SK-N-SH (cell line): ENCODE data around the gene RPS17. TPM values are rescaled to one million over a fixed set of nuclear protein-coding genes. Genes with fewer than 3 reads are reported as not detected.
A peak's percentile ranks its signal among the peaks of the same experiment; 100 is the strongest.

ENCODE experiments used
- CTCF ChIA-PET: fragments of 300-600, 350-600 bp; formaldehyde crosslinking; extraction: SDS; loops from one replicate; lab custom pipeline; 2021; lab: Yijun Ruan, JAX
- POLR2A ChIA-PET: fragments of 350-600 bp; sonication (Branson Sonifier 250); formaldehyde crosslinking; extraction: SDS; loops from one replicate; lab custom pipeline; 2020; ENCODE audit warnings: antibody characterized with exemption, inconsistent platforms; lab: Yijun Ruan, JAX
- DNase-seq: peaks from one replicate; pipeline ENCODE4 v3.0.0; 2012
- H2AFZ ChIP-seq: fragments of 200-600 bp; sonication (generic); 2 replicates; pipeline ENCODE4 v1.8.1; 2016; ENCODE audit warnings: antibody characterized with exemption, mild to moderate bottlenecking, low read depth
- H3F3A ChIP-seq: fragments of 200-600 bp; sonication (generic); replicated peaks from 2 replicates; pipeline ENCODE3; 2016; ENCODE audit warnings: antibody characterized with exemption, mild to moderate bottlenecking; ENCODE audit not compliant: insufficient read depth
- H3K27ac ChIP-seq, 2 experiments: fragments of 200-500 bp in 1 of 2; fragments of 200-600 bp in 1 of 2; sonication (Bioruptor generic) in 1 of 2; sonication (generic), shearing (Covaris generic) in 1 of 2; 2 replicates each; pipeline versions ENCODE4 v1.5.1 to v1.6.1; 2014 to 2016; ENCODE audit warnings: low read depth in 2 of 2, inconsistent platforms in 1 of 2, low read length in 1 of 2, mild to moderate bottlenecking in 1 of 2, mixed read lengths in 1 of 2
- H3K27me3 ChIP-seq: fragments of 200-600 bp; sonication (generic), shearing (Covaris generic); 2 replicates; pipeline ENCODE4 v1.6.1; 2016; ENCODE audit warnings: mixed run types; ENCODE audit not compliant: insufficient read depth
- H3K36me3 ChIP-seq, 2 experiments: fragments of 200-500 bp in 1 of 2; fragments of 200-600 bp in 1 of 2; sonication (Bioruptor generic) in 1 of 2; sonication (generic) in 1 of 2; replicated peaks in 1 of 2; 2 replicates each; pipeline versions ENCODE3 to v1.5.1; 2014 to 2016; ENCODE audit warnings: low read length in 1 of 2, mild to moderate bottlenecking in 1 of 2; ENCODE audit not compliant: insufficient read depth in 2 of 2, control insufficient read depth in 1 of 2
- H3K4me1 ChIP-seq, 2 experiments: fragments of 200-500 bp in 1 of 2; fragments of 200-600 bp in 1 of 2; sonication (Bioruptor generic) in 1 of 2; sonication (generic), shearing (Covaris generic) in 1 of 2; 2 replicates each; pipeline versions ENCODE4 v1.5.1 to v1.6.1; 2014 to 2016; ENCODE audit warnings: low read depth in 1 of 2, low read length in 1 of 2, mixed run types in 1 of 2; ENCODE audit not compliant: insufficient read depth in 2 of 2, control insufficient read depth in 1 of 2
- H3K4me2 ChIP-seq: fragments of 200-600 bp; sonication (generic), shearing (Covaris generic); 2 replicates; pipeline ENCODE4 v1.6.1; 2017; ENCODE audit warnings: mixed run types
- H3K4me3 ChIP-seq, 2 experiments: fragments of 200-500 bp in 1 of 2; fragments of 200-600 bp in 1 of 2; sonication (Bioruptor generic) in 1 of 2; sonication (generic), shearing (Covaris generic) in 1 of 2; 2 replicates each; pipeline versions ENCODE4 v1.5.1 to v1.8.1; 2014 to 2016; ENCODE audit warnings: low read depth in 2 of 2, inconsistent platforms in 1 of 2, low read length in 1 of 2, mild to moderate bottlenecking in 1 of 2, mixed read lengths in 1 of 2, moderate library complexity in 1 of 2
- H3K79me2 ChIP-seq: fragments of 200-600 bp; sonication (generic); 2 replicates; pipeline ENCODE4 v1.8.1; 2017; ENCODE audit warnings: mild to moderate bottlenecking; ENCODE audit not compliant: insufficient read depth
- H3K9ac ChIP-seq: fragments of 200-600 bp; sonication (generic); 2 replicates; pipeline ENCODE4 v1.6.1; 2017; ENCODE audit warnings: mixed run types
- H3K9me2 ChIP-seq: fragments of 200-600 bp; sonication (generic); 2 replicates; pipeline ENCODE4 v1.6.1; 2017; ENCODE audit warnings: mixed run types
- H3K9me3 ChIP-seq: fragments of 200-600 bp; sonication (generic); 2 replicates; pipeline ENCODE4 v1.6.1; 2017; ENCODE audit warnings: mixed run types, mild to moderate bottlenecking, moderate library complexity
- H4K20me1 ChIP-seq: fragments of 200-600 bp; sonication (generic); 2 replicates; pipeline ENCODE4 v1.6.1; 2017; ENCODE audit warnings: mild to moderate bottlenecking, mixed run types; ENCODE audit not compliant: insufficient read depth
- CHD2 ChIP-seq: fragments of 150-350 bp; IDR thresholded peaks from 2 replicates; pipeline ENCODE4 v1.6.1; 2018; ENCODE audit warnings: low read length; ENCODE audit not compliant: partially characterized antibody
- EZH2phosphoT487 ChIP-seq: fragments of 200-600 bp; sonication (generic); IDR thresholded peaks from 2 replicates; pipeline ENCODE4 v1.6.1; 2017; ENCODE audit warnings: low read depth, mixed run types, mild to moderate bottlenecking, antibody characterized with exemption, moderate library complexity, borderline replicate concordance
- FOSL2 ChIP-seq: IDR thresholded peaks from 2 replicates; pipeline ENCODE4 v1.4.0; 2012; ENCODE audit warnings: low read depth, mild to moderate bottlenecking, moderate library complexity, borderline replicate concordance
- FOXM1 ChIP-seq: IDR thresholded peaks from 2 replicates; pipeline ENCODE4 v1.4.0; 2012; ENCODE audit warnings: low read depth, mild to moderate bottlenecking
- MXI1 ChIP-seq: IDR thresholded peaks from 2 replicates; pipeline ENCODE4 v1.6.1; 2012; ENCODE audit warnings: mild to moderate bottlenecking, low read depth, low read length, improper control_type of control experiment
- NRF1 ChIP-seq: IDR thresholded peaks from 2 replicates; pipeline ENCODE4 v1.6.1; 2012; ENCODE audit warnings: low read depth, mild to moderate bottlenecking, low read length
- RCOR1 ChIP-seq: fragments of 150-350 bp; IDR thresholded peaks from 2 replicates; pipeline ENCODE4 v1.6.1; 2017; ENCODE audit warnings: antibody characterized with exemption, low read length
- TAF1 ChIP-seq: IDR thresholded peaks from 2 replicates; pipeline ENCODE4 v1.6.1; 2012; ENCODE audit warnings: low read depth, mild to moderate bottlenecking, low read length, moderate library complexity, borderline replicate concordance
- TCF12 ChIP-seq: IDR thresholded peaks from 2 replicates; pipeline ENCODE4 v1.4.0; 2012
- TEAD4 ChIP-seq: IDR thresholded peaks from 2 replicates; pipeline ENCODE4 v1.4.0; 2012; ENCODE audit warnings: mild to moderate bottlenecking, borderline replicate concordance; ENCODE audit not compliant: insufficient read depth
- WGBS: methylation state at CpG from one replicate; pipeline ENCODE4 v1.1.6; 2017; ENCODE audit warnings: low lambda C conversion rate; 5-methylcytosine and 5-hydroxymethylcytosine counted together
- polyA plus RNA-seq, 3 experiments: library from polyadenylated mRNA; depleted of rRNA; stranded (reverse); fragments of >200 nt; gene quantifications; 2 replicates each; pipeline ENCODE4 v1.2.3, GENCODE V29; 2012
- TF ChIP-seq, protein P1 (sequence below): IDR thresholded peaks from 2 replicates; pipeline ENCODE4 v1.4.0; 2012; ENCODE audit warnings: low read depth, borderline replicate concordance
- TF ChIP-seq, protein P2 (sequence below): fragments of 150-350 bp; IDR thresholded peaks from 2 replicates; pipeline ENCODE4 v1.6.1; 2016; ENCODE audit warnings: mild to moderate bottlenecking, low read depth, low read length
- TF ChIP-seq, protein P3 (sequence below): fragments of 200-600 bp; sonication (generic); IDR thresholded peaks from 2 replicates; pipeline ENCODE4 v1.6.1; 2017; ENCODE audit warnings: antibody characterized with exemption, mild to moderate bottlenecking, moderate library complexity
- TF ChIP-seq, protein P4 (sequence below): IDR thresholded peaks from 2 replicates; pipeline ENCODE4 v1.4.0; 2012; ENCODE audit warnings: low read depth, borderline replicate concordance
- TF ChIP-seq, protein P5 (sequence below): fragments of 150-350 bp; IDR thresholded peaks from 2 replicates; pipeline ENCODE4 v1.6.1; 2017; ENCODE audit warnings: antibody characterized with exemption, low read length, low read depth, borderline replicate concordance

Gene RPS17
- polyA plus RNA-seq, 1 of the 3 experiments (the other 2 are of a cell fraction): 9,168 TPM

DNA sequence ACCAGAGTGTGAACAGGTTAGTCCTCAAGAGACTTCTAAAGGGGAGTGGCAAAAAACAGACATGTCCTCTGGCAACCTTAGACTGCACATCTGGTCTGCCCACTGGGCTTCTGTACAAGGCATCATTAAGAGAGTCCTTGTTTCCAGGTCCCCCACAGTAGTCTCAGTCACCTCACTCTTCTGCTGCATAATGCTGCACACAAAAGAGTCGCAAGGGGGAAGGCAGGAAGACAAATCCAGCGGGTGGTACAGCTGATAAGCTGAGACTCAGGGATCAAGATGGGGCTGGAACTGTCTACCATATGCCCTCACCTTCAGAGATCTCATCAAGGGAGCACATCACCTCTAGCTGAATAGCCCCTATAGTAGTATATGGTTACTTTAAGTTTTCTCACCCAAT lies 27.4 kb upstream of the RPS17 start:
- DNase-seq: no peak
- H3K79me2 ChIP-seq: no peaks in the 10 kb centered on the region
- CTCF ChIA-PET: interaction anchor here (1.4 kb wide), 2 partner anchors 27 to 37 kb away, joined by 5 read pairs; partner anchors contain the start of gene RPS17
- no peaks in the 10 kb centered on the region for H4K20me1 ChIP-seq
- H2AFZ ChIP-seq: no peak overlapping the region
- H3K4me2 ChIP-seq: no peak overlapping the region
- POLR2A ChIA-PET: no interaction called here
- no peaks in the 10 kb centered on the region for H3K27me3 ChIP-seq
- TF ChIP-seq, protein P1, sequence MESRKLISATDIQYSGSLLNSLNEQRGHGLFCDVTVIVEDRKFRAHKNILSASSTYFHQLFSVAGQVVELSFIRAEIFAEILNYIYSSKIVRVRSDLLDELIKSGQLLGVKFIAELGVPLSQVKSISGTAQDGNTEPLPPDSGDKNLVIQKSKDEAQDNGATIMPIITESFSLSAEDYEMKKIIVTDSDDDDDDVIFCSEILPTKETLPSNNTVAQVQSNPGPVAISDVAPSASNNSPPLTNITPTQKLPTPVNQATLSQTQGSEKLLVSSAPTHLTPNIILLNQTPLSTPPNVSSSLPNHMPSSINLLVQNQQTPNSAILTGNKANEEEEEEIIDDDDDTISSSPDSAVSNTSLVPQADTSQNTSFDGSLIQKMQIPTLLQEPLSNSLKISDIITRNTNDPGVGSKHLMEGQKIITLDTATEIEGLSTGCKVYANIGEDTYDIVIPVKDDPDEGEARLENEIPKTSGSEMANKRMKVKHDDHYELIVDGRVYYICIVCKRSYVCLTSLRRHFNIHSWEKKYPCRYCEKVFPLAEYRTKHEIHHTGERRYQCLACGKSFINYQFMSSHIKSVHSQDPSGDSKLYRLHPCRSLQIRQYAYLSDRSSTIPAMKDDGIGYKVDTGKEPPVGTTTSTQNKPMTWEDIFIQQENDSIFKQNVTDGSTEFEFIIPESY: no peak
- no peak for TF ChIP-seq EZH2phosphoT487
- no peak for TF ChIP-seq MXI1
- no peak for TF ChIP-seq CHD2
- TF ChIP-seq, protein P2, sequence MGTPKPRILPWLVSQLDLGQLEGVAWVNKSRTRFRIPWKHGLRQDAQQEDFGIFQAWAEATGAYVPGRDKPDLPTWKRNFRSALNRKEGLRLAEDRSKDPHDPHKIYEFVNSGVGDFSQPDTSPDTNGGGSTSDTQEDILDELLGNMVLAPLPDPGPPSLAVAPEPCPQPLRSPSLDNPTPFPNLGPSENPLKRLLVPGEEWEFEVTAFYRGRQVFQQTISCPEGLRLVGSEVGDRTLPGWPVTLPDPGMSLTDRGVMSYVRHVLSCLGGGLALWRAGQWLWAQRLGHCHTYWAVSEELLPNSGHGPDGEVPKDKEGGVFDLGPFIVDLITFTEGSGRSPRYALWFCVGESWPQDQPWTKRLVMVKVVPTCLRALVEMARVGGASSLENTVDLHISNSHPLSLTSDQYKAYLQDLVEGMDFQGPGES: no peak
- no peak for TF ChIP-seq TEAD4
- TF ChIP-seq, protein P3, sequence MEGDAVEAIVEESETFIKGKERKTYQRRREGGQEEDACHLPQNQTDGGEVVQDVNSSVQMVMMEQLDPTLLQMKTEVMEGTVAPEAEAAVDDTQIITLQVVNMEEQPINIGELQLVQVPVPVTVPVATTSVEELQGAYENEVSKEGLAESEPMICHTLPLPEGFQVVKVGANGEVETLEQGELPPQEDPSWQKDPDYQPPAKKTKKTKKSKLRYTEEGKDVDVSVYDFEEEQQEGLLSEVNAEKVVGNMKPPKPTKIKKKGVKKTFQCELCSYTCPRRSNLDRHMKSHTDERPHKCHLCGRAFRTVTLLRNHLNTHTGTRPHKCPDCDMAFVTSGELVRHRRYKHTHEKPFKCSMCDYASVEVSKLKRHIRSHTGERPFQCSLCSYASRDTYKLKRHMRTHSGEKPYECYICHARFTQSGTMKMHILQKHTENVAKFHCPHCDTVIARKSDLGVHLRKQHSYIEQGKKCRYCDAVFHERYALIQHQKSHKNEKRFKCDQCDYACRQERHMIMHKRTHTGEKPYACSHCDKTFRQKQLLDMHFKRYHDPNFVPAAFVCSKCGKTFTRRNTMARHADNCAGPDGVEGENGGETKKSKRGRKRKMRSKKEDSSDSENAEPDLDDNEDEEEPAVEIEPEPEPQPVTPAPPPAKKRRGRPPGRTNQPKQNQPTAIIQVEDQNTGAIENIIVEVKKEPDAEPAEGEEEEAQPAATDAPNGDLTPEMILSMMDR: no peak
- TF ChIP-seq, all 33 proteins: peak for 0
- Histone ChIP-seq H3K9me3 (no peaks in the 10 kb centered on the region), H3K4me3 (no peak overlapping the region), H3K36me3 (no peaks in the 10 kb centered on the region), H3K4me1 (peaks cover 9 to 21% of the 10 kb centered on the region in 2 experiments; a peak in 2 of 4 replicates), H3K9ac (no peak overlapping the region), H3K9me2 (no peaks in the 10 kb centered on the region), H3K27ac (peak overlapping the region in 1 of 2 experiments; percentile 62; a peak in 1 of 4 replicates), H3F3A (no peaks in the 10 kb centered on the region)
- WGBS: 85% methylated on average over 2 of the region's 2 CpGs

DNA sequence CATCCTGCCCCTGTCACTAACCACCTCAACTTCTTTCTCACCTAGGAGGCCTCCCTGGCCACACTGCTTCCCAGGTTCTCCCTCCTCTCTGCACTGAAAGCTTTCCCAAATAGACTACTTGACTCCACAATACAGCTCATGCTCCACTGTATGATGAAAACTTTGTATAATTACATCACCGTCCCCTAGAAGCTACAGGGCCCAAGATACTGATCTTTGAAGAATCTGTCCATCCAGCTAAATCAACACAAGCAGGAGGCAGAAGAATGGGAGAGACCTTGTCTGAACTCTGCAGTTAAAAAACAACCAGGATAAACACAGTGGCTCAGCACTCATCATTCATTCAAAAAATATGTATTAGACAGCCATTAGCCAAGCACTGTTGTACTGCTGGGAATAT lies 26.4 kb upstream of the RPS17 start:
- Histone ChIP-seq H3K4me2 (peak overlapping the region; percentile 11; the same call in 1 of the 2 replicates), H3K27ac (peak overlapping the region in 1 of 2 experiments; percentile 62; a peak in 2 of 4 replicates), H3F3A (no peaks in the 10 kb centered on the region), H3K79me2 (no peaks in the 10 kb centered on the region), H4K20me1 (no peaks in the 10 kb centered on the region), H3K4me3 (no peak overlapping the region), H3K36me3 (no peaks in the 10 kb centered on the region), H2AFZ (no peak overlapping the region), H3K9me3 (no peaks in the 10 kb centered on the region), H3K9me2 (no peaks in the 10 kb centered on the region), H3K9ac (no peak overlapping the region), H3K27me3 (no peaks in the 10 kb centered on the region), H3K4me1 (peaks cover 9 to 13% of the 10 kb centered on the region in 2 experiments; a peak in 2 of 4 replicates)
- DNase-seq: no peak
- POLR2A ChIA-PET: no interaction called here
- 65% methylated on average over 1 of the region's 1 CpG for WGBS
- CTCF ChIA-PET: interaction anchor here (0.7 to 1.4 kb wide), 2 partner anchors 10 kb away, joined by 3 read pairs; no protein-coding TSS in a partner anchor
- TF ChIP-seq TAF1 (no peak), FOSL2 (no peak), TCF12 (no peak), NRF1 (no peak), FOXM1 (no peak), RCOR1 (no peak), TEAD4 (no peak)
- TF ChIP-seq, protein P2: no peak
- TF ChIP-seq, protein P3: no peak
- TF ChIP-seq, protein P4, sequence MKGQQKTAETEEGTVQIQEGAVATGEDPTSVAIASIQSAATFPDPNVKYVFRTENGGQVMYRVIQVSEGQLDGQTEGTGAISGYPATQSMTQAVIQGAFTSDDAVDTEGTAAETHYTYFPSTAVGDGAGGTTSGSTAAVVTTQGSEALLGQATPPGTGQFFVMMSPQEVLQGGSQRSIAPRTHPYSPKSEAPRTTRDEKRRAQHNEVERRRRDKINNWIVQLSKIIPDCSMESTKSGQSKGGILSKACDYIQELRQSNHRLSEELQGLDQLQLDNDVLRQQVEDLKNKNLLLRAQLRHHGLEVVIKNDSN: no peak
- TF ChIP-seq, protein P5, sequence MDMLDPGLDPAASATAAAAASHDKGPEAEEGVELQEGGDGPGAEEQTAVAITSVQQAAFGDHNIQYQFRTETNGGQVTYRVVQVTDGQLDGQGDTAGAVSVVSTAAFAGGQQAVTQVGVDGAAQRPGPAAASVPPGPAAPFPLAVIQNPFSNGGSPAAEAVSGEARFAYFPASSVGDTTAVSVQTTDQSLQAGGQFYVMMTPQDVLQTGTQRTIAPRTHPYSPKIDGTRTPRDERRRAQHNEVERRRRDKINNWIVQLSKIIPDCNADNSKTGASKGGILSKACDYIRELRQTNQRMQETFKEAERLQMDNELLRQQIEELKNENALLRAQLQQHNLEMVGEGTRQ: no peak
